SK-N-SH treated with all-trans-retinoic acid at 6 μM for 48 hours (cell line): ENCODE data around the gene NUDT13.

Experiments
- CREB5 ChIP-seq: fragments of 250-450 bp; sonication (Bioruptor Pico); IDR thresholded peaks from 2 replicates; pipeline ENCODE4 v1.5.1; 2020; ENCODE audit warnings: low read depth, mild to moderate bottlenecking, moderate library complexity
- CSRNP3 ChIP-seq: fragments of 250-450 bp; sonication (Bioruptor Pico); IDR thresholded peaks from 2 replicates; pipeline ENCODE4 v1.5.1; 2021; ENCODE audit warnings: mild to moderate bottlenecking, moderate library complexity
- ISL1 ChIP-seq: fragments of 250-450 bp; sonication (Bioruptor Pico); IDR thresholded peaks from 2 replicates; pipeline ENCODE4 v2.1.2; 2022; ENCODE audit warnings: mild to moderate bottlenecking, moderate library complexity
- ZC3H10 ChIP-seq: fragments of 250-450 bp; sonication (Bioruptor Pico); IDR thresholded peaks from 2 replicates; pipeline ENCODE4 v1.5.1; 2021; ENCODE audit warnings: mild to moderate bottlenecking, moderate library complexity
- ZFP30 ChIP-seq: fragments of 450-650 bp; formaldehyde crosslinking; IDR thresholded peaks from 2 replicates; pipeline ENCODE4 v1.5.0; 2022; ENCODE audit warnings: mild to moderate bottlenecking, moderate library complexity
- ZNF8 ChIP-seq: fragments of 450-650 bp; formaldehyde crosslinking; IDR thresholded peaks from 2 replicates; pipeline ENCODE4 v1.5.0; 2020; ENCODE audit warnings: mild to moderate bottlenecking, moderate library complexity

DNA sequence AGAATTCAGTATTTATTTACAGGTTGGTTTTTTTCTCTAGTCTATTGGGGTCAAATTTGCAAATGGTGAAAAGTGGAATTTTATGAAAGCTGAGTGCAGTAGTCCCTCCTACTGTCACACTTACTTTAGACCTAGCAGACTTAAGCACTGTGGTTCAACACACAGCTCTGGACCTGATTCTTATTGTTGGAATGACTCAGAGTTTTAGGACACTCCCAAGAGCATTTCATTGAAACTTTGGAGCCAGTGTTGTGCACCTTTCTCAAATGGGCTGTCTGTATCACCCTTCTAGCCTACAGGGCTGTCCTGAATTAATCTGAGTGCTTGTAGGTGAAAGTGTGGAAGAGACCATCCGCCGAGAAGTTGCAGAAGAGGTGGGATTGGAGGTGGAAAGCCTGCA, 16.1 kb downstream of the NUDT13 start:
- TF ChIP-seq ISL1 (CRISPR knock-in tag) (no peak), CSRNP3 (CRISPR knock-in tag) (no peak), ZNF8 (CRISPR knock-in tag) (no peak), ZC3H10 (CRISPR knock-in tag) (no peak), CREB5 (CRISPR knock-in tag) (no peak), ZFP30 (CRISPR knock-in tag) (no peak)
